HG03060 (cell line): Measurements from ENCODE around the gene IER5.
"Not testable (repeated sequence)": the region's sequence is repeated elsewhere in the genome, so short reads cannot be mapped to it uniquely, and the experiment has no call there.

Experiments
- ATAC-seq: cut with Tn5 transposase; IDR thresholded peaks from one replicate; pipeline ENCODE4 v1.9.1; 2021; ENCODE audit warnings: low read depth, moderate number of reproducible peaks; ENCODE audit not compliant: unreplicated experiment

Gene IER5

GRCh38 chr1:181088079-181089016 is at the start of gene IER5:
TSS of gene IER5 (plus strand) at chr1:181088700. CDS start at chr1:181088903, 203 bp downstream.
- peak; percentile 54 for ATAC-seq

DNA sequence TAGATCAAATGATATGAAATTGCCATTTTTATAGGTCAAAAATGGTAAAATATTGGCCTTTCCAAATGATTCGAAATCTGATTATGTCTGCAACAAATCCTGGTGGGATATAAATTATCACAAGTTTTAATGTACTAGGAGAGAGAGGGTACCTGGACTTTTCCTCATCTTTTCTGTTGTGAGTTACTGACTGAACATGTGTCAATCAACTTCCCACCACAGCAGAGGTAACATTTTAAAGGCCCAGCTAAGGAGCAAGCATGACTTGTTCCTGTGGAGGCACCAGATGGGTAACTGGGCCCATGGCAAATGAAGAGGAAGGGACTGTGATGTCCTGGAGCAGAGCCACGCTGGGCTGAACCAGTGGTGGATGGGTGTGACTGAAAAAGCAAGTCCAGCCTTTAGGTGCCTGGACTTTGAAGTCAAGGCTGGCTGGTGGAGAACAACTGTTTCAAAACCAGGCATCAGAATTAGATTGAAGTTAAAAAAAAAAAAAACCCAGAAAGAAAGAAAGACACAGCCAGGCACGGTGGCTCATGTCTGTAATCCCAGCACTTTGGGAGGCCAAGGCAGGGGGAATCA is 48.1 kb upstream of the IER5 start:
- ATAC-seq: no peak

DNA sequence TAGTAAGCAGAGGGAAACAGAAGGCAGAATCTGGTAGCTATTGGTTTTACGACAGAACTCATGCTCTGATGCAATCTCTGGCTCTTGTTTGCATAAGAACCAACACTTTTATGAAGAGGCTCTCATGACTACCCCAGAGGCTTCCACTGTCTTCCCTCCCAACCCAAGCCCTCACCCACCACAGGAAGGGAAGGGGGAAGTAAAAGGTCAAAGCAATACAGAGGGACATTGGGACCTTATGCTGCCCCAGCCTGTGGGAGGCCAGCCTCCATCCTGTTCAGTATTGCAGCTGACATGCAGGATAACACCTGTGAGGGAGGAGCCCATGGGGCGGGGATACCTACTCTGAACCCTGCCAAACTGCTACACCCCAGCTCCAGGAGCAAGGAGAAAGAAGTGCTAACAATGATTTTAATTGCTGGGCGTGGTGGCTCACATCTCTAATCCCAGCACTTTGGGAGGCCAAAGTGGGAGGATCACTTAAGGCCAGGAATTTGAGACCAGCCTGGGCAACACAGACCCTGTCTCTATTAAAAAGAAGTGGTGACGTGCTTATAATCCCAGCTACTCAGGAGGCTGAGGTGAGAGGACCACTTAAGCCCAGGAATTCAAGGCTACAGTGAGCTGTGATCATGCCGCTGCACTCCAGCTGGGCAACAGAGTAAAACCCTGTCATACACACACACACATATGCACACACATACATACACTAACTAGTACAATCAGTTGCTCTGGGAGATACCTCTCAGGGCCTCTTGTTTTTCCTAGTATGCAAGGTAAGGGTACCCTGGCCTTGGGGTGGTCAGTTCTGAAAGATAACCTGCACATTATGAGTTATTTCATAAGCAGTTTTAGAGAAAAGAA is 45.2 kb upstream of the IER5 start:
- ATAC-seq: no peak

GRCh38 chr1:181044449-181044966 is 44.0 kb upstream of the IER5 start:
- peak; percentile 48 for ATAC-seq

DNA sequence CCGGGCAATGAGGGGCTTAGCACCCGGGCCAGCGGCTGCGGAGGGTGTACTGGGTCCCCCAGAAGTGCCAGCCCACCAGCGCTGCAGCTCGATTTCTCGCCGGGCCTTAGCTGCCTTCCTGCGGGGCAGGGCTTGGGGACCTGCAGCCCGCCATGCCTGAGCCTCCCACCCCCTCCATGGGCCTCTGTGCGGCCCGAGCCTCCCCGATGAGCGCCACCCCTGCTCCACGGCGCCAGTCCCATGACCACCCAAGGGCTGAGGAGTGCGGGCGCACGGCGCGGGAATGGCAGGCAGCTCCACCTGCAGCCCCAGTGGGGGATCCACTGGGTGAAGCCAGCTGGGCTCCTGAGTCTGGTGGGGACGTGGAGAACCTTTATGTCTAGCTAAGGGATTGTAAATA is 42.6 kb upstream of the IER5 start:
- not testable (repeated sequence) for ATAC-seq

DNA sequence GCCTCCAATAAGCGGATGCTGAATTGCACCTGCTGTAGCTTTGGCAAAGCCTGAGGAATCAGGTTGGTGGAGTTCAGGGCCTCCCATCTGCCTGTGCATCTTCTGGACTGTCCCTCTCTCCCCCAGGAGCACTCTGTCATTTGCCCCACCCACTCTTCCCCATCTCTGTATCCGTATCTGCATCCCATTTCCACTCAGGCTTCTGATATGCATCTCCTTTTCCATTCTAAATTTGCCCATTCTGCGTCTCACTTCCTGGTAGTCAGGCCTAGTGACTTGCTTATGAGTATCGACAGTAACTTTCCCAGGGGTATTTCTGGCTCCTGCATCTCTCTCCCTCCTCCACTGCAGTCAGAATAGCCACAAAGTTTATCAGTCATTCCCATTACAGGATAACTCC is 39.1 kb upstream of the IER5 start:
- no peak for ATAC-seq

DNA sequence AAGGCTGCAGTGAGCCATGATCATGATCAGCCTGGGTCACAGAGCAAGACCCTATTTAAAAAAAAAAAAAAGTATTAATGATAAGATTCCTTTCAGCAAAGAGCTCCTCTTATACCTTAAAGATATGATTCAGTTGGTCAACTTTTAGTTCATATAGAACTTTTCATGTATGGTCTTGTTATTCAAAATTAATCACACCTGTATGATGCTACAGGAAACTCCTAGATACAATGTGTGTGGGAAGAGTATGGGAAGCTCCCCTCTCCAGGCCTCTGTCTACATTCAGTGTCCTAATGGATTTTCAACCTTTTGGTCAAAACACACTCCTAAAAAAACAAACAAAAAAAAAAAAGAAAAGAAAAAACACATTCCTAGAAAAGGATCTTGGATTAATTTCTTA is 37.6 kb upstream of the IER5 start:
- no peak for ATAC-seq

DNA sequence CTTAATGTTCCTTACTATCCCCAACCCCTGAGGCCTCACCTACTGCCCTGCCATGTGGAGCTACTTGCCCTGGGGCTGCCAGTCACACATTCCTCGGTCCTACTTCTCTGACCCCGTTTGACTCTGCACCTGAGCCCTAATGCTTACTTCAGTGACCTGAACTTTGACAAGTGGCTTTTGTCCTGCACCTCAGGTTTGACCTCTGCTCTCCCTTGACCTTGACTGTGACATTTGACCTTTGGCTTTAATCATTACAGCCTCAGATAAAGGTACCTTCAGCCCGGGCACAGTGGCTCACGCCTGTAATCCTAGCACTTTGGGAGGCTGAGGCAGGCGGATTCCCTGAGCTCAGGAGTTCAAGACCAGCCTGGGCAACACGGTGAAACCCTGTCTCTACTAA is 31.9 kb upstream of the IER5 start:
- ATAC-seq: no peak

GRCh38 chr1:181057079-181057478 is 31.4 kb upstream of the IER5 start:
- no peak for ATAC-seq

DNA sequence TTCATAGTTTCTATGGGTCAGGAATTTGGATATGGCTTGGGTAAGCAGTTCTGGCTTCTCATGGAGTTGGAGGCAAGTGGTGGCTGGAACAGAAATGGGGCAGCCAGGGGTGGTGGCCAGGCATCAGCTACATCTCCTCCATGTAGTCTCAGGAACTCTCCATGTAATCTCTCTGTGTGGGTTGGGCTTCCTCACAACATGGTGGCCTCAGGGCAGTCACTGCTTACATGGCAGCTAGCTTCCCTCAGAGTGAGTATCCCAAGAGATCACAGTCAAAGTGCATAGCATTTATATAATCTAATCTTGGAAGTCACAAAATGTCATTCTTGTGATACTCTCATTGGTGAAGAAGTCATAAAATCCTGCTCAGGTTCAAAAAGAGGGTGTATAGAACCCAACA is 29.1 kb upstream of the IER5 start:
- no peak for ATAC-seq

DNA sequence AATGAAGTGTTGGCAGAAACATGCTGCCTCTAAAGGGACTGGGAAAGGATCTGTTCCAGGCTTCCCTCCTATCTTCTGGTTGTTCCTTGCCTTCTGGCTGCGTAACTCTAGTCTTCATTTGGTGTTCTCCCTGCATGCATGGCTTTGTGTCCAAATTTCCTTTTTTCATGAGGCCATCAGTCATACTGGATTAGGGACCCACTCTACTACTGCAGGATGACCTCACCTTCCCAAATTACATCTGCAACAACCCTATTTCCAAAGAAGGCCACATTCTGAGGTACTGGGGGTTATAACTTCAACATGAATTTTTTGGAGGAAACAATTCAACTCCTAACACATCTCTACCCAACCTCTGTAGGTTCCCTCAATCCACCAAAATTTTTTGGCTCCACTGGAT is 28.4 kb upstream of the IER5 start:
- ATAC-seq: no peak

DNA sequence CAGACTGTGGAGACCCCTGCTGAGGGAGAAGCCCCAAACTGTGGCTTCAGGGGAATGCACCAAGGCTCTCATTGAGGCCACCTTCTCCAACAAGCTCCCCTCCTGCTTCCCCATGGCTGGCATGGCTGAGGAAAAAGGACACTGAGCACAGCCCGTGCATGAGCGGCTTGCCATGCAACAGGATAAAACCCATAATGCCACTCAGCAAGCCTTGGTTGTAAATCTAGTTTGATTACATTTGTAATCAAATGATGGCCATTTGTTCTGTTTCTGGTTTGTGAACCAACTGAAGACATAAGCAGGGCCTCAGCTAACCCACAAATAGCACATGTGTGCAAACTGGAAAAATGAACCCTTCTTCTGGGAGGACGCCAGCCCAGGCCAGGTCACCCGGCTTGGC is 27.6 kb upstream of the IER5 start:
- not testable (repeated sequence) for ATAC-seq

DNA sequence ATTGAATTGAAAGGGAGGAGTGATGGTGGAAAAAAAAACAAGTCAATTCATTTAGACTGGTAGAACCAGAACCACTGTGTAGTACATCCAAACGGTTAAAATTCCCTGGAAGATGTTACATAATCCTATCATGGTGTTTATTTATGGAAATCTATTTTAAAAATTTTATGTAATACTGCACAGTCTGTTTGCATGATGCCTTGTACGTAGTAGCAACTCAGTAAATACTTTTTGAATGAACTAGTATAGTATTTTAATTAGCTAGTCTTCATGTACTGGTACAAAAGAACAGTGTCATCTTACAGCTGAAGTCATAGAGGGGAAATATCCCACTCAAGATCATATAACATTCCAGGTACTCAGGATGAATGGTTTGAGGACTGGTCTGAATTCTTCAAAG is 27.0 kb upstream of the IER5 start:
- ATAC-seq: no peak

DNA sequence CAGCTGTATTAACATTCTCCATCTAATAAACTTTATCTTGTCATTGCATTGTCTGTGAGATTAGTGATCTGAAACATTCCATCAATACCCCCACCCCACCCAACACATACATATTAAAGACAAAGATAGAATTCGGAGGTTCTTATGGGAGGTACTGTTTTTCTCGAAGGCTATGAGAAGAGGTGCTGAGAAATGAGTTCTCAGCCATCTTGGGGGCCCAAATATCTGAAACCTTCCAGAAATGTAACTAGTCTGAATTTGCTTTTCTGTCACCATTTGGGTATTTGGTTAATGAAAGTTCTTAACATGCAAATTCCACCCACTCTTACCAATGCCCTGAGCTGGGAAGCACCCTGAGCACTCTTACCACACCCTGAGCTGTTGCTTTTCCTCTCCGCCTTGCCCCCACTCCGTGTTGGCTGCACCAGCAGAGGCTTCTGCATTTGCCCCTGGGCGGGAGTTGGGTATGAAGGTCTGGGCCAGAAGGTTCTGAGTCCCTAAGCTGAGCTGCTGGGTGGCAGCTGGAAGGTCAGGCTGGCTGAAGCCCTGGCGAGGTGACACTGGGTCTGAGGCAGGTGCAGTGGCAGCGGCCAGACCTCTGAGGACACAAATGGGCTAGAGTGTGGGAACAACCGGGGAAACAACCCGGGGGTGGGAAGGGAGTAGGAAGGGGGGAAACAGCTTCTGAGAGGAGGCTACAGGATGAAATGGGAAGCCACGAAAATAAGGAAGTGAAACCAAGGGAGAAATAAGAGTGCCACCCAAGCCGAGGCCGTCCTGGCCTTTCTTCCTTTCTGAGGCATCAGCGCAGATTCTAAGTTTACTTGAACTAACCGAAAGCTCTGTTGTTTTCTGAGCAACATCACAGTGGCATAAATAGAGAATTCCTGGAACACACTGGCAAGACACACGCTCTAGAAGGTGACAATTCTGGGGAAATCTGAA is 26.3 kb upstream of the IER5 start:
- peak; percentile 79 for ATAC-seq

DNA sequence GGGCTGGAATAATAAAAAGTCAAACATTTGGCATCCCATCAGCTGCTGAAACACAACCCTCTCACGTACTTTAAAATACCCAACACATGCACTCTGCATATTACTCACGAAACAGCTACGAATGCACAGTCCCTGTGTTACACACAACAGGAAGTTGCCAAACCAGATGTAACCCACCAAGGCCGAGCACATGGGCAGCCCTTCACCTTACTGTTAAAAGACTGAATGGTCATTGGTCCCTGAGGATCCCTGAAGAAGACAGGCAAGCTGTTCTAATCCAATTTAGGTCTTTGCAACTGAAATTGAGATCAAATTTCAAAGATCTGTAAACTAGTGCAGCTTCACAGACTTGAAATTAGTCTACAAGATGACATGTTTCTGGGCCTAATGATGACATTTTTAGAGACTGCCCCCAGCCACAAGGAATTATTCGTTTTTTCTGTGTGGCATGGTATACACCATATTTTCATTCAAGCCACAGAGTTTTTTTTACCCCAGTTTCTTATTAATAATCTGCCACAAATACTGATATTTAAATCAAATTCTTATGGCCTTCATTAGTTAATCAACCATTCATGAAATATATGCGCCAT is 25.6 kb upstream of the IER5 start:
- ATAC-seq: peak; percentile 67

GRCh38 chr1:181064011-181064623 is 24.4 kb upstream of the IER5 start:
- no peak for ATAC-seq

- no peak for ATAC-seq
Observed at GRCh38 chr1:181064702-181065101, 23.8 kb upstream of the IER5 start.

DNA sequence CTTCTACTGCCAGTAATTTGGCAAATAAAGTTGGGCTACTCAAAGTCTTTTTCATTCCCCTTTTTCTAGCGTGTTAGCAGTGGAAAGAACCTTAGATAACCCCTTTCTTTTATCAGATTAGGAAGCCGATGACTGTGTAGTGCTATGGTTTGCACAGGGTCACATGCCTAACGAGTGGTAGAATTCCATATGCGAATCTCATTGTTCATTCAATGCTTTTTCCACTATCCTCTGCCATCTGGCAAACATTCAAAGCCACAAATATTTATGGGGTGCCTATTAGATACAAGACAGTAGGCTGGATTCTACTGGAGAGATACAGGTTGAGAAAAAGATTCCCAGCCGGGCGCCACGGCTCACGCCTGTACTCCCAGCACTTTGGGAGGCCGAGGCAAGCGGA is 14.9 kb upstream of the IER5 start:
- no peak for ATAC-seq

GRCh38 chr1:181075766-181076350 is 12.6 kb upstream of the IER5 start:
- no peak for ATAC-seq
